Peyer's patch (tissue), 4 donors: ENCODE results near the gene NUCKS1.

Experiments used
- POLR2A ChIP-seq, 2 donors: fragments of 450-650 bp; IDR thresholded peaks; one replicate each; pipeline ENCODE4 v1.5.1; 2017; ENCODE audit warnings: antibody characterized with exemption in 2 of 2, mild to moderate bottlenecking in 2 of 2, moderate library complexity in 2 of 2
- TF ChIP-seq, protein P1 (sequence below), 6 experiments: fragments of 450-650 bp in 4 of 6; fragments of 200-600 bp in 2 of 6; sonication (generic) in 1 of 6; IDR thresholded peaks; one replicate each; pipeline ENCODE4 v1.5.1; 2017 to 2019; ENCODE audit warnings: antibody characterized with exemption in 6 of 6, mild to moderate bottlenecking in 3 of 6, moderate library complexity in 1 of 6

DNA sequence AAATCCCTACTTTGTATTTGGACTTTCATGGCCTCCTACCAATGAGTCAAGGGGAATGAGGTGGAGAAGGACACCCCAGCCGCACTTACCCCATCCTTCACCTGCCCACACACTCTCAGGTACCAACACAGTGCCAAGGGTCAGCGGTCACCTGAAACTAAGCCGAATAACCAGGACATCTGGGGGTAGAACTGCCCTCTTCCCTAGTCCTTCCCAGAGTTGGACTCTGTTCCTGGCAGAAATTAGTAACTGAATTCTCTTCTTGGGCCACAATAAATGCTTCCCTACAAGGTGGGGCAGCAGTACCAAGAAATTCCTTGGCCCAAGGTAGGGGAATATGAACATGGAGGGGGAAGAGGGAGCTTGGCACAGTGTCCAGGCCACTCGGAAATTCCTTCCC lies 77.0 kb downstream of the NUCKS1 start:
- TF ChIP-seq, protein P1, sequence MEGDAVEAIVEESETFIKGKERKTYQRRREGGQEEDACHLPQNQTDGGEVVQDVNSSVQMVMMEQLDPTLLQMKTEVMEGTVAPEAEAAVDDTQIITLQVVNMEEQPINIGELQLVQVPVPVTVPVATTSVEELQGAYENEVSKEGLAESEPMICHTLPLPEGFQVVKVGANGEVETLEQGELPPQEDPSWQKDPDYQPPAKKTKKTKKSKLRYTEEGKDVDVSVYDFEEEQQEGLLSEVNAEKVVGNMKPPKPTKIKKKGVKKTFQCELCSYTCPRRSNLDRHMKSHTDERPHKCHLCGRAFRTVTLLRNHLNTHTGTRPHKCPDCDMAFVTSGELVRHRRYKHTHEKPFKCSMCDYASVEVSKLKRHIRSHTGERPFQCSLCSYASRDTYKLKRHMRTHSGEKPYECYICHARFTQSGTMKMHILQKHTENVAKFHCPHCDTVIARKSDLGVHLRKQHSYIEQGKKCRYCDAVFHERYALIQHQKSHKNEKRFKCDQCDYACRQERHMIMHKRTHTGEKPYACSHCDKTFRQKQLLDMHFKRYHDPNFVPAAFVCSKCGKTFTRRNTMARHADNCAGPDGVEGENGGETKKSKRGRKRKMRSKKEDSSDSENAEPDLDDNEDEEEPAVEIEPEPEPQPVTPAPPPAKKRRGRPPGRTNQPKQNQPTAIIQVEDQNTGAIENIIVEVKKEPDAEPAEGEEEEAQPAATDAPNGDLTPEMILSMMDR (IDR thresholded peaks at IDR 0.05), result no peak
- TF ChIP-seq POLR2A (IDR thresholded peaks at IDR 0.05), result no peak
